SU-DHL-6 (cell line): ENCODE results near the gene FHAD1.

Experiments
- H2AFZ ChIP-seq: fragments of 200-600 bp; sonication (generic); 2 replicates; pipeline ENCODE4 v1.6.1; 2014; ENCODE audit warnings: low read depth, mild to moderate bottlenecking, moderate library complexity, mixed read lengths, antibody characterized with exemption, low read length; ENCODE audit not compliant: severe bottlenecking
- H3F3A ChIP-seq: fragments of 200-600 bp; shearing (Covaris generic); 2 replicates; pipeline ENCODE4 v1.6.0; 2016; ENCODE audit warnings: antibody characterized with exemption, mild to moderate bottlenecking; ENCODE audit not compliant: insufficient read depth
- H3K27ac ChIP-seq: fragments of 200-600 bp; sonication (generic); 2 replicates; pipeline ENCODE4 v1.5.1; 2016; ENCODE audit warnings: low read depth, mild to moderate bottlenecking, low read length, moderate library complexity, mixed read lengths
- H3K27me3 ChIP-seq: fragments of 200-600 bp; sonication (generic), shearing (Covaris generic); 2 replicates; pipeline ENCODE4 v1.6.0; 2014; ENCODE audit warnings: mild to moderate bottlenecking, low read length
- H3K36me3 ChIP-seq: fragments of 200-600 bp; sonication (generic); 2 replicates; pipeline ENCODE4 v1.6.1; 2014; ENCODE audit warnings: mild to moderate bottlenecking, low read length, mixed read lengths
- H3K4me2 ChIP-seq: fragments of 300-600, 200-600 bp; shearing (Covaris generic), sonication (generic); 2 replicates; pipeline ENCODE4 v1.6.0; 2014; ENCODE audit warnings: low read length, low read depth, mild to moderate bottlenecking; ENCODE audit not compliant: poor library complexity, severe bottlenecking
- H3K4me3 ChIP-seq: fragments of 200-600 bp; sonication (generic); 2 replicates; pipeline ENCODE4 v1.5.1; 2014; ENCODE audit warnings: antibody characterized with exemption, low read length, mild to moderate bottlenecking, mixed read lengths; ENCODE audit not compliant: insufficient read depth, poor library complexity, severe bottlenecking
- H3K79me2 ChIP-seq: fragments of 200-600 bp; sonication (generic); 2 replicates; pipeline ENCODE4 v1.6.1; 2014; ENCODE audit warnings: mild to moderate bottlenecking, low read length, moderate library complexity; ENCODE audit not compliant: insufficient read depth
- H3K9ac ChIP-seq: fragments of 200-600 bp; sonication (generic); 2 replicates; pipeline ENCODE4 v1.7.0; 2014; ENCODE audit warnings: mild to moderate bottlenecking, low read length
- H3K9me2 ChIP-seq: fragments of 200-600 bp; sonication (generic); replicated peaks from 2 replicates; pipeline ENCODE4 v1.6.1; 2014; ENCODE audit warnings: low read length; ENCODE audit not compliant: insufficient read depth
- H3K9me3 ChIP-seq: fragments of 200-600 bp; sonication (generic); 2 replicates; pipeline ENCODE4 v1.6.1; 2014; ENCODE audit warnings: low read length, mixed read lengths; ENCODE audit not compliant: insufficient read depth
- H4K20me1 ChIP-seq: fragments of 200-600 bp; sonication (generic); 2 replicates; pipeline ENCODE4 v1.6.1; 2014; ENCODE audit warnings: low read depth, mild to moderate bottlenecking, antibody characterized with exemption, low read length, moderate library complexity, mixed read lengths
- EZH2phosphoT487 ChIP-seq: fragments of 200-600 bp; sonication (generic), shearing (Covaris generic); conservative IDR thresholded peaks from 2 replicates; pipeline ENCODE4 v1.6.1; 2018; ENCODE audit warnings: mild to moderate bottlenecking, antibody characterized with exemption, low read length, moderate library complexity, mixed read lengths
- TF ChIP-seq, protein P1 (sequence below): fragments of 200-600 bp; sonication (generic); IDR thresholded peaks from one replicate; pipeline ENCODE4 v1.5.1; 2017; ENCODE audit warnings: antibody characterized with exemption, mild to moderate bottlenecking, low read length, moderate library complexity; ENCODE audit not compliant: insufficient read depth, poor library complexity, severe bottlenecking

The FHAD1 gene

DNA sequence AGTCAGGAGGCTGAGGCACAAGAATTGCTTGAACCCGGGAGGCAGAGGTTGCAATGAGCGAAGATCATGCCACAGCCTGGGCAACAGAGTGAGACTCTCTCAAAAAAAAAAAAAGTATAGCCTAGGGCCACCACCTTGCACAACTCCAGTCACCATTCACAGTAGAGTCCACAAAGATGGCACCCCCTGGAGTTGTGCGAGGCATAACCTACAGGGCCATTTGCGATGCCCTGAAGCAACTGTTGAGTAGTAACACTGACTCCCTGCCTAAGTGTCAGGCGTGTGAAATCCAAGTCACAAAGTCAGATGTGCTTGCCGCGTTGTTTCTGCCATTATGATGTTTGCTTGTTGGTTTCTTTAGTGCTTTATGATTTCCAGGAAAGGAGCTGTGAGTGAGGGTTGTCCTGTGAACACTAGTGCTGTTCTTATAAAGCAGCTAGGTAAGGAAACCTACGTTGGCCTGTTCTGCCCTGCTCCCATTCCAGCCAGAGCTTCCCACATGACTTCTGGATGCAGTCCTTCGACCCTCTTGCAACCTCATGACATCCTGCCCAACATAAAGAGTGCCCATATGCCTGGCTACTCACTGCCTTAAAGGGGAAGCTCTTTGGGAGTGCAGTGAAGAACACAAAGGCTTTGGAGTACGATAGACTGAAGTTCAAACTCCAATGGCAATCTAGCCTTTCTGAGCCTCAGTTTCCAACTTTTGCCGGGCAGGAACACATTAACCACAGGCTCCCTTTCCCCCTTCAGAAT, 29.8 kb downstream of the FHAD1 start:
- Histone ChIP-seq H2AFZ (no peak overlapping the region), H3K27me3 (no peaks in the 10 kb centered on the region), H3K36me3 (no peaks in the 10 kb centered on the region), H3K79me2 (no peaks in the 10 kb centered on the region), H3K4me3 (no peak overlapping the region), H3K9me2 (no peaks in the 10 kb centered on the region), H3F3A (no peaks in the 10 kb centered on the region), H3K4me2 (no peak overlapping the region), H3K27ac (no peak overlapping the region), H3K9ac (no peak overlapping the region), H3K9me3 (no peaks in the 10 kb centered on the region), H4K20me1 (no peaks in the 10 kb centered on the region)
- TF ChIP-seq EZH2phosphoT487 = no peak
- TF ChIP-seq, protein P1, sequence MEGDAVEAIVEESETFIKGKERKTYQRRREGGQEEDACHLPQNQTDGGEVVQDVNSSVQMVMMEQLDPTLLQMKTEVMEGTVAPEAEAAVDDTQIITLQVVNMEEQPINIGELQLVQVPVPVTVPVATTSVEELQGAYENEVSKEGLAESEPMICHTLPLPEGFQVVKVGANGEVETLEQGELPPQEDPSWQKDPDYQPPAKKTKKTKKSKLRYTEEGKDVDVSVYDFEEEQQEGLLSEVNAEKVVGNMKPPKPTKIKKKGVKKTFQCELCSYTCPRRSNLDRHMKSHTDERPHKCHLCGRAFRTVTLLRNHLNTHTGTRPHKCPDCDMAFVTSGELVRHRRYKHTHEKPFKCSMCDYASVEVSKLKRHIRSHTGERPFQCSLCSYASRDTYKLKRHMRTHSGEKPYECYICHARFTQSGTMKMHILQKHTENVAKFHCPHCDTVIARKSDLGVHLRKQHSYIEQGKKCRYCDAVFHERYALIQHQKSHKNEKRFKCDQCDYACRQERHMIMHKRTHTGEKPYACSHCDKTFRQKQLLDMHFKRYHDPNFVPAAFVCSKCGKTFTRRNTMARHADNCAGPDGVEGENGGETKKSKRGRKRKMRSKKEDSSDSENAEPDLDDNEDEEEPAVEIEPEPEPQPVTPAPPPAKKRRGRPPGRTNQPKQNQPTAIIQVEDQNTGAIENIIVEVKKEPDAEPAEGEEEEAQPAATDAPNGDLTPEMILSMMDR = no peak

DNA sequence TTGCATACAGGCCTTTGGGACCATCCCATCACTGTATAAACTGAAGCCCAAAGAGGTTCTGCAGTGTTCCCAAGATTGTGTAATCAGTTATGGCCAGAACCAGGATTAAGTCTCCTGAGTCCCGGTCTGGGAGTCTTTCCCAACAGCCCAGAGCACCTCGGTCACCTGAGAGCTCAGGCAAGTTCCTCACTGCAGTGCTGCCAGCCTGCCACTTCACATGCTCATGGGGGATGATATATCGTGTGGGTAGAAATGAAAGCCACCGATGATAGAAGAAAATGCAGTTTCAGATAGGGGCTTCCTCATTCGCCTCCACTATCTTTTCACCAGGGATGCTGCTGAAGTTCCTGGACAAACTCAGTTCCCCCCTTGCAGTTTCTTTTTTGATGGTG, 30.4 kb downstream of the FHAD1 start:
- H3K9ac ChIP-seq = no peak overlapping the region
- no peaks in the 10 kb centered on the region for H3K79me2 ChIP-seq
- no peak overlapping the region for H3K27ac ChIP-seq

DNA sequence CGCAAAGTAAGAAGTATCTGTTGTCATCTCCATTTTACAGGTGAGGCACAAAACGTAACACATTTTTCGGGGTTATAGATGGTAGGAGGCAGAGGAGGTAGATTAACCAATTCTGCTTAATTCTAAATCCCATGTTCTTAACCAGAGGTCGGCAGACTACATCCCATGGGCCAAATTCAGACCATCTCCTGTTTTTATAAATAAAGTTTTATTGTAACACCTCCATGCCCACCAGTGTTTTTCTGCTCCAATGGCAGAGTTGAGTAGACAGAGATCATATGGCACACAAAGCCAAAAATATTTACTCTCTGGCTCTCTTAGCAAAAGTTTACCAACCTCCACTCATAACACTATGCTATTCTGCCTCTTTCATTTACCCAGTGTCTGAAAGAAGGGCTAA, 30.9 kb downstream of the FHAD1 start:
- no peaks in the 10 kb centered on the region for H3K9me2 ChIP-seq
- no peaks in the 10 kb centered on the region for H4K20me1 ChIP-seq
- no peak for TF ChIP-seq EZH2phosphoT487
- TF ChIP-seq, protein P1 = no peak
- H3K79me2 ChIP-seq = no peaks in the 10 kb centered on the region
- no peak overlapping the region for H3K4me3 ChIP-seq
- H3K27ac ChIP-seq = no peak overlapping the region
- no peak overlapping the region for H2AFZ ChIP-seq
- no peaks in the 10 kb centered on the region for H3K9me3 ChIP-seq
- H3K27me3 ChIP-seq = no peaks in the 10 kb centered on the region
- no peaks in the 10 kb centered on the region for H3K36me3 ChIP-seq
- no peak overlapping the region for H3K4me2 ChIP-seq
- H3K9ac ChIP-seq = no peak overlapping the region
- no peaks in the 10 kb centered on the region for H3F3A ChIP-seq

More for the DNA sequence above, 30.4 kb downstream of the FHAD1 start:
- no peaks in the 10 kb centered on the region for H3F3A ChIP-seq
- no peaks in the 10 kb centered on the region for H3K27me3 ChIP-seq
- no peak overlapping the region for H2AFZ ChIP-seq
- no peaks in the 10 kb centered on the region for H3K9me2 ChIP-seq
- H3K4me3 ChIP-seq = no peak overlapping the region
- no peaks in the 10 kb centered on the region for H3K36me3 ChIP-seq
- TF ChIP-seq, protein P1 = no peak
- no peak for TF ChIP-seq EZH2phosphoT487
- no peaks in the 10 kb centered on the region for H4K20me1 ChIP-seq
- H3K9me3 ChIP-seq = no peaks in the 10 kb centered on the region
- H3K4me2 ChIP-seq = no peak overlapping the region
